Liver (tissue), 9 donors: Measurements from ENCODE around the gene PXYLP1. TPM values are rescaled to one million over a fixed set of nuclear protein-coding genes. Genes with fewer than 3 reads are reported as not detected.
A peak's percentile ranks its signal among the peaks of the same experiment; 100 is the strongest.

Source experiments
- DNase-seq: peaks from one replicate; pipeline ENCODE4 v3.0.0-alpha.2; 2017; ENCODE audit warnings: low spot score
- H3K27ac ChIP-seq, 2 donors: one replicate each; pipeline ENCODE4 v1.7.0; 2013; ENCODE audit warnings: inconsistent platforms in 2 of 2, low read length in 2 of 2, control low read depth in 1 of 2, low read depth in 1 of 2, mild to moderate bottlenecking in 1 of 2
- H3K27me3 ChIP-seq, 4 donors: one replicate each; pipeline versions ENCODE4 v1.6.1 to v1.7.0; 2013; ENCODE audit warnings: low read length in 3 of 4, inconsistent platforms in 1 of 4, mild to moderate bottlenecking in 1 of 4, moderate library complexity in 1 of 4; ENCODE audit not compliant: control insufficient read depth in 4 of 4, insufficient read depth in 4 of 4
- H3K36me3 ChIP-seq, 4 donors: one replicate each; pipeline versions ENCODE4 v1.6.1 to v1.7.0; 2013; ENCODE audit warnings: low read length in 3 of 4, mild to moderate bottlenecking in 3 of 4, low read depth in 1 of 4, moderate library complexity in 1 of 4; ENCODE audit not compliant: control insufficient read depth in 4 of 4, insufficient read depth in 3 of 4
- H3K4me1 ChIP-seq, 4 donors: one replicate each; pipeline versions ENCODE4 v1.6.1 to v1.7.0; 2013; ENCODE audit warnings: low read length in 3 of 4, mild to moderate bottlenecking in 3 of 4, moderate library complexity in 1 of 4; ENCODE audit not compliant: control insufficient read depth in 4 of 4, insufficient read depth in 4 of 4
- H3K4me3 ChIP-seq, 3 donors: one replicate each; pipeline versions ENCODE4 v1.6.1 to v1.7.0; 2013; ENCODE audit warnings: low read length in 3 of 3, control low read depth in 1 of 3, low read depth in 1 of 3, mild to moderate bottlenecking in 1 of 3
- H3K9ac ChIP-seq, 2 donors: one replicate each; pipeline ENCODE4 v1.7.0; 2013; ENCODE audit warnings: low read length in 2 of 2, mild to moderate bottlenecking in 2 of 2, moderate library complexity in 2 of 2, control low read depth in 1 of 2, low read depth in 1 of 2
- H3K9me3 ChIP-seq, 4 donors: one replicate each; pipeline versions ENCODE4 v1.6.1 to v1.7.0; 2013; ENCODE audit warnings: low read length in 3 of 4; ENCODE audit not compliant: control insufficient read depth in 4 of 4
- EGR1 ChIP-seq, 2 donors: IDR thresholded peaks; 2 replicates each; pipeline ENCODE4 v1.6.1; 2016 to 2018; ENCODE audit warnings: antibody characterized with exemption in 2 of 2, low read depth in 2 of 2
- FOXA1 ChIP-seq: IDR thresholded peaks from 2 replicates; pipeline ENCODE4 v1.6.1; 2016; ENCODE audit warnings: antibody characterized with exemption
- FOXA2 ChIP-seq: IDR thresholded peaks from 2 replicates; pipeline ENCODE4 v1.6.1; 2016; ENCODE audit warnings: antibody characterized with exemption
- GABPA ChIP-seq, 2 donors: IDR thresholded peaks in 1 of 2; conservative IDR thresholded peaks in 1 of 2; 2 replicates each; pipeline ENCODE4 v1.6.1; 2016; ENCODE audit warnings: antibody characterized with exemption in 2 of 2, mild to moderate bottlenecking in 1 of 2, moderate library complexity in 1 of 2
- HNF4A ChIP-seq, 2 donors: conservative IDR thresholded peaks; 2 replicates each; pipeline ENCODE4 v1.6.1; 2016; ENCODE audit warnings: antibody characterized with exemption in 2 of 2, mild to moderate bottlenecking in 2 of 2
- HNF4G ChIP-seq: IDR thresholded peaks from 2 replicates; pipeline ENCODE4 v1.6.1; 2016; ENCODE audit warnings: antibody characterized with exemption
- JUND ChIP-seq, 2 donors: IDR thresholded peaks; 2 replicates each; pipeline ENCODE4 v1.6.1; 2016; ENCODE audit warnings: antibody characterized with exemption in 2 of 2
- NR2F2 ChIP-seq: IDR thresholded peaks from 2 replicates; pipeline ENCODE4 v1.6.1; 2016; ENCODE audit warnings: antibody characterized with exemption
- RAD21 ChIP-seq, 2 donors: IDR thresholded peaks; 2 replicates each; pipeline ENCODE4 v1.6.1; 2016; ENCODE audit warnings: antibody characterized with exemption in 2 of 2, mild to moderate bottlenecking in 2 of 2
- RXRA ChIP-seq, 2 donors: IDR thresholded peaks; 2 replicates each; pipeline ENCODE4 v1.6.1; 2017 to 2018; ENCODE audit warnings: antibody characterized with exemption in 2 of 2, mild to moderate bottlenecking in 1 of 2
- SP1 ChIP-seq: IDR thresholded peaks from 2 replicates; pipeline ENCODE4 v1.6.1; 2018; ENCODE audit warnings: antibody characterized with exemption, mild to moderate bottlenecking
- TAF1 ChIP-seq: conservative IDR thresholded peaks from 2 replicates; pipeline ENCODE4 v1.6.1; 2016; ENCODE audit warnings: antibody characterized with exemption, mild to moderate bottlenecking
- YY1 ChIP-seq: IDR thresholded peaks from 2 replicates; pipeline ENCODE4 v1.6.1; 2016; ENCODE audit warnings: antibody characterized with exemption, mild to moderate bottlenecking
- WGBS: extraction: QIAGEN DNeasy Blood & Tissue Kit; methylation state at CpG from one replicate; pipeline ENCODE4 v1.1.7; 2013; 5-methylcytosine and 5-hydroxymethylcytosine counted together
- polyA plus RNA-seq, 2 donors: library from polyadenylated mRNA; stranded (reverse) in 1 of 2; unstranded in 1 of 2; fragments of 200-250 nt in 1 of 2; fragments of >200 nt in 1 of 2; fragmentation: Nextera tagmentation in 1 of 2; extraction: Ambion mirVana in 1 of 2; gene quantifications; one replicate each; pipeline versions ENCODE4 v1.2.1 to v1.2.3, GENCODE V29; 2013 to 2015
- total RNA-seq, 2 donors: library from RNA; depleted of rRNA; stranded (reverse); fragments of >200 nt; gene quantifications; one replicate each; pipeline ENCODE4 v1.2.3, GENCODE V29; 2014
- TF ChIP-seq, protein P1 (sequence below): IDR thresholded peaks from 2 replicates; pipeline ENCODE4 v1.6.1; 2016; ENCODE audit warnings: antibody characterized with exemption
- TF ChIP-seq, protein P2 (sequence below): IDR thresholded peaks from 2 replicates; pipeline ENCODE4 v1.6.1; 2016; ENCODE audit warnings: antibody characterized with exemption
- TF ChIP-seq, protein P3 (sequence below): fragments of 150-350 bp; IDR thresholded peaks from 2 replicates; pipeline ENCODE4 v1.5.1; 2017; ENCODE audit warnings: improper control_type of control experiment, low read depth, low read length; ENCODE audit not compliant: missing input control
- TF ChIP-seq, protein P4 (sequence below): IDR thresholded peaks from 2 replicates; pipeline ENCODE4 v1.6.1; 2016; ENCODE audit warnings: antibody characterized with exemption
- TF ChIP-seq, protein P5 (sequence below): IDR thresholded peaks from 2 replicates; pipeline ENCODE4 v1.6.1; 2016; ENCODE audit warnings: antibody characterized with exemption, mild to moderate bottlenecking
- donor health status: healthy.
- donor health status: healthy.
- donor health status: healthy.
- donor health status: healthy.
- donor health status: healthy.

The PXYLP1 gene
- total and polyA plus RNA-seq, 4 donors, result 1.1 to 5.3 (median 3.1) TPM

DNA sequence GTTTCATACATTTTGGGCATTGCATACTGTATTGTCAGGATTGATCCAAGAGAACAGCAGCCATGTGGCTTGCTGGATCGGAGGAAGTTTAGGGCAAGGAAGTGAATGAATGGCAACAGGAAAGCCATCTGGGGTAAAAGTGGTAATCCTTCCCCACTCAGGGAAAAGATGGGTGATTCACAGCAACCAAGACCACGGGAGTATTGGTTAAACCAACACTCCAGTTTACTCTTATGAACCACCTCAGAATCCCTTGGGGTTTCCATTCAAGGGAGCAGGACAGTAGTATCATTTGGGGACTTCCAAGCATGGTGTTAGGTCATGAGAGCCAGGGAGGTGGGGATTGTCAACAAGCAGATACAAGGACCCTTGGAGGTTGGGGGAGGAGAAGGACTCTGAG, 111.5 kb downstream of the PXYLP1 start:
- TF ChIP-seq HNF4A (conservative IDR thresholded peaks at IDR 0.05) (no peak), TAF1 (no peak), NR2F2 (no peak), YY1 (no peak), FOXA1 (no peak), JUND (IDR thresholded peaks at IDR 0.05) (no peak)
- TF ChIP-seq, protein P1, sequence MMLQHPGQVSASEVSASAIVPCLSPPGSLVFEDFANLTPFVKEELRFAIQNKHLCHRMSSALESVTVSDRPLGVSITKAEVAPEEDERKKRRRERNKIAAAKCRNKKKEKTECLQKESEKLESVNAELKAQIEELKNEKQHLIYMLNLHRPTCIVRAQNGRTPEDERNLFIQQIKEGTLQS, result no peak
- Histone ChIP-seq H3K9me3 (no peaks in the 10 kb centered on the region), H3K4me3 (no peak overlapping the region), H3K9ac (no peak overlapping the region), H3K4me1 (peaks cover 7 to 47% (median 29%) of the 10 kb centered on the region in 4 donors), H3K36me3 (no peaks in the 10 kb centered on the region), H3K27me3 (no peaks in the 10 kb centered on the region), H3K27ac (no peak overlapping the region)
- 89% methylated on average over 2 of the region's 2 CpGs for WGBS
- DNase-seq, result no peak

DNA sequence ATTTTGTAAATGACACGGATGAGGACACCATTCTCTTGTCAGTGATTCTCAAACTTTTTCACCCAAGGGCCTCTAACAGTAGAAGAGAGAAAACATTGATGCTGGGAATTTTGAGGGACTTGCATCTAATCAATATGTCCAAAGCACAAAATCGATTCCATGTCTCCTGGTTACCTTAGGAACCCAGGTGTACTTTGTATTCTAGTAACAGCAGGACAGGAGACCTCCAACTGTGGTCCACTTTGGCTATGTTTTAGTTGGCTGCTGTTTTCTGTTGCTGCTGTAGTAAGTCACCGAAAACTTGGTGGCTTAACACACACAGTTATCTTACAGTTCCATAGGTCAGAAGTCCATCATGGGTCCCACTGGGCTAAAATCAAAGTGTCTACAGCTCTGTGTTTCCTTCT, 112.2 kb downstream of the PXYLP1 start:
- no peaks in the 10 kb centered on the region for H3K36me3 ChIP-seq
- no peaks in the 10 kb centered on the region for H3K9me3 ChIP-seq
- DNase-seq, result no peak
- H3K4me1 ChIP-seq, result peaks cover 7 to 41% (median 27%) of the 10 kb centered on the region in 4 donors
- no peak overlapping the region for H3K9ac ChIP-seq
- WGBS, result 33% methylated on average over 3 of the region's 3 CpGs
- TF ChIP-seq GABPA (IDR thresholded peaks at IDR 0.05 in 1 of 2, conservative IDR thresholded peaks at IDR 0.05 in 1 of 2) (no peak), TAF1 (no peak), RAD21 (IDR thresholded peaks at IDR 0.05) (peak in 1 of 2 donors; percentile 41), RXRA (IDR thresholded peaks at IDR 0.05) (peak; percentile 77 to 82), FOXA2 (peak; percentile 30), EGR1 (IDR thresholded peaks at IDR 0.05; ENCODE audit: low read depth in 2 of 2) (no peak), YY1 (peak; percentile 56), HNF4G (peak; percentile 93), HNF4A (conservative IDR thresholded peaks at IDR 0.05) (peak; percentile 98 to 99), NR2F2 (peak; percentile 47), FOXA1 (no peak), SP1 (peak; percentile 87), JUND (IDR thresholded peaks at IDR 0.05) (peak; percentile 36 to 62)
- TF ChIP-seq, protein P2, sequence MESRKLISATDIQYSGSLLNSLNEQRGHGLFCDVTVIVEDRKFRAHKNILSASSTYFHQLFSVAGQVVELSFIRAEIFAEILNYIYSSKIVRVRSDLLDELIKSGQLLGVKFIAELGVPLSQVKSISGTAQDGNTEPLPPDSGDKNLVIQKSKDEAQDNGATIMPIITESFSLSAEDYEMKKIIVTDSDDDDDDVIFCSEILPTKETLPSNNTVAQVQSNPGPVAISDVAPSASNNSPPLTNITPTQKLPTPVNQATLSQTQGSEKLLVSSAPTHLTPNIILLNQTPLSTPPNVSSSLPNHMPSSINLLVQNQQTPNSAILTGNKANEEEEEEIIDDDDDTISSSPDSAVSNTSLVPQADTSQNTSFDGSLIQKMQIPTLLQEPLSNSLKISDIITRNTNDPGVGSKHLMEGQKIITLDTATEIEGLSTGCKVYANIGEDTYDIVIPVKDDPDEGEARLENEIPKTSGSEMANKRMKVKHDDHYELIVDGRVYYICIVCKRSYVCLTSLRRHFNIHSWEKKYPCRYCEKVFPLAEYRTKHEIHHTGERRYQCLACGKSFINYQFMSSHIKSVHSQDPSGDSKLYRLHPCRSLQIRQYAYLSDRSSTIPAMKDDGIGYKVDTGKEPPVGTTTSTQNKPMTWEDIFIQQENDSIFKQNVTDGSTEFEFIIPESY, result peak; percentile 60
- TF ChIP-seq, protein P3, sequence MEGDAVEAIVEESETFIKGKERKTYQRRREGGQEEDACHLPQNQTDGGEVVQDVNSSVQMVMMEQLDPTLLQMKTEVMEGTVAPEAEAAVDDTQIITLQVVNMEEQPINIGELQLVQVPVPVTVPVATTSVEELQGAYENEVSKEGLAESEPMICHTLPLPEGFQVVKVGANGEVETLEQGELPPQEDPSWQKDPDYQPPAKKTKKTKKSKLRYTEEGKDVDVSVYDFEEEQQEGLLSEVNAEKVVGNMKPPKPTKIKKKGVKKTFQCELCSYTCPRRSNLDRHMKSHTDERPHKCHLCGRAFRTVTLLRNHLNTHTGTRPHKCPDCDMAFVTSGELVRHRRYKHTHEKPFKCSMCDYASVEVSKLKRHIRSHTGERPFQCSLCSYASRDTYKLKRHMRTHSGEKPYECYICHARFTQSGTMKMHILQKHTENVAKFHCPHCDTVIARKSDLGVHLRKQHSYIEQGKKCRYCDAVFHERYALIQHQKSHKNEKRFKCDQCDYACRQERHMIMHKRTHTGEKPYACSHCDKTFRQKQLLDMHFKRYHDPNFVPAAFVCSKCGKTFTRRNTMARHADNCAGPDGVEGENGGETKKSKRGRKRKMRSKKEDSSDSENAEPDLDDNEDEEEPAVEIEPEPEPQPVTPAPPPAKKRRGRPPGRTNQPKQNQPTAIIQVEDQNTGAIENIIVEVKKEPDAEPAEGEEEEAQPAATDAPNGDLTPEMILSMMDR, result no peak
- TF ChIP-seq, protein P4, sequence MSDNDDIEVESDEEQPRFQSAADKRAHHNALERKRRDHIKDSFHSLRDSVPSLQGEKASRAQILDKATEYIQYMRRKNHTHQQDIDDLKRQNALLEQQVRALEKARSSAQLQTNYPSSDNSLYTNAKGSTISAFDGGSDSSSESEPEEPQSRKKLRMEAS, result peak; percentile 49
- TF ChIP-seq, protein P1, result peak; percentile 41
- TF ChIP-seq, protein P5, sequence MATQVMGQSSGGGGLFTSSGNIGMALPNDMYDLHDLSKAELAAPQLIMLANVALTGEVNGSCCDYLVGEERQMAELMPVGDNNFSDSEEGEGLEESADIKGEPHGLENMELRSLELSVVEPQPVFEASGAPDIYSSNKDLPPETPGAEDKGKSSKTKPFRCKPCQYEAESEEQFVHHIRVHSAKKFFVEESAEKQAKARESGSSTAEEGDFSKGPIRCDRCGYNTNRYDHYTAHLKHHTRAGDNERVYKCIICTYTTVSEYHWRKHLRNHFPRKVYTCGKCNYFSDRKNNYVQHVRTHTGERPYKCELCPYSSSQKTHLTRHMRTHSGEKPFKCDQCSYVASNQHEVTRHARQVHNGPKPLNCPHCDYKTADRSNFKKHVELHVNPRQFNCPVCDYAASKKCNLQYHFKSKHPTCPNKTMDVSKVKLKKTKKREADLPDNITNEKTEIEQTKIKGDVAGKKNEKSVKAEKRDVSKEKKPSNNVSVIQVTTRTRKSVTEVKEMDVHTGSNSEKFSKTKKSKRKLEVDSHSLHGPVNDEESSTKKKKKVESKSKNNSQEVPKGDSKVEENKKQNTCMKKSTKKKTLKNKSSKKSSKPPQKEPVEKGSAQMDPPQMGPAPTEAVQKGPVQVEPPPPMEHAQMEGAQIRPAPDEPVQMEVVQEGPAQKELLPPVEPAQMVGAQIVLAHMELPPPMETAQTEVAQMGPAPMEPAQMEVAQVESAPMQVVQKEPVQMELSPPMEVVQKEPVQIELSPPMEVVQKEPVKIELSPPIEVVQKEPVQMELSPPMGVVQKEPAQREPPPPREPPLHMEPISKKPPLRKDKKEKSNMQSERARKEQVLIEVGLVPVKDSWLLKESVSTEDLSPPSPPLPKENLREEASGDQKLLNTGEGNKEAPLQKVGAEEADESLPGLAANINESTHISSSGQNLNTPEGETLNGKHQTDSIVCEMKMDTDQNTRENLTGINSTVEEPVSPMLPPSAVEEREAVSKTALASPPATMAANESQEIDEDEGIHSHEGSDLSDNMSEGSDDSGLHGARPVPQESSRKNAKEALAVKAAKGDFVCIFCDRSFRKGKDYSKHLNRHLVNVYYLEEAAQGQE, result peak; percentile 12
- H3K27me3 ChIP-seq, result no peaks in the 10 kb centered on the region
- no peak overlapping the region for H3K27ac ChIP-seq
- no peak overlapping the region for H3K4me3 ChIP-seq
